RPMI7951 (cell line): ENCODE data around the gene TBX15. TPM values are rescaled to one million over a fixed set of nuclear protein-coding genes. Genes with fewer than 3 reads are reported as not detected.
"Not testable (repeated sequence)": the region's sequence is repeated elsewhere in the genome, so short reads cannot be mapped to it uniquely, and the experiment has no call there.

ENCODE experiments used
- DNase-seq: peaks from one replicate; pipeline ENCODE4 v3.0.0-alpha.2; 2012; ENCODE audit warnings: low read depth
- total RNA-seq: library from RNA; depleted of rRNA; stranded (reverse); fragments of >200 nt; shearing (Covaris generic); gene quantifications from 2 replicates; pipeline ENCODE4 v1.2.3, GENCODE V29; 2014

Gene TBX15
- total RNA-seq, 1 experiment from 2014 or later: 0.24 TPM

- no peak for DNase-seq
Observed at GRCh38 chr1:118927427-118928187, 60.5 kb downstream of the TBX15 start.

DNA sequence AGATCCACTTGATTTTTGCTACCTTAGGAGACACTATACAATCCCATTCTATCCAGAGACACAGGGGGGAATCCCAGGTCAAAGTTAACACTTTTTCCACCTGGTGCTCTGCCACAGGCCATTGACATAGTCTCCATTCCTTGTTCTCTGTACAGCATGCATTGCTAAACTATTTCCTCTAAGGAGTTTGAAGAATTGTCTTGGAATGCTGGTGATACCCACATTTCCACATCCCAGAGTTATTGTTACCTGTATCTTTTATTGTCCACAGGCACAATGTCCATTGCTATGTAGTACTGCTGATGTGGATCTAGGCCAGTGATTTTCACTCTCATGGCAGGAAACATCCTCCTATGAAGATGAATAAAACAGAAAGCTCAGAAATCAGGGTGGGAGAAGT, 61.9 kb downstream of the TBX15 start:
- no peak for DNase-seq

- DNase-seq: no peak
Observed at GRCh38 chr1:118925651-118926050, 62.5 kb downstream of the TBX15 start.

- DNase-seq: no peak
Observed at GRCh38 chr1:118923319-118923718, 64.8 kb downstream of the TBX15 start.

DNA sequence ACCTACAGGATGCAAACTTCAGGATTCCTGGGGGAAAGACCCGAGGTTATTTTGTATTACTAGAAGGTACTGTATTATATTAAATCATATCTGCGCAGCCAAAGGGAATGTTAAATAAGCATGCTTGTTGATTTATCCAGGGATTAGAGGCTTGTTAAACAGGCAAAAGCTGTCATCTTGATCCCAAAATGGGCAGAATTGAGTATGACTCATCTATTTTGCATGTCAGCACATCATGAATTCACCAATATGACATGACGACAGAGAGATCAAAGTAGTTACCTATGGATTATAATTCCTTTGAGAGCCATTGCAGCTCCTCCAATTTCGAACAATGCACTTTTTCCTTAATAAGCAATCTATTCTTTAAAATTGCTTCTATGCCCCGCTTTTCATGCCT, 66.1 kb downstream of the TBX15 start:
- DNase-seq: no peak

DNA sequence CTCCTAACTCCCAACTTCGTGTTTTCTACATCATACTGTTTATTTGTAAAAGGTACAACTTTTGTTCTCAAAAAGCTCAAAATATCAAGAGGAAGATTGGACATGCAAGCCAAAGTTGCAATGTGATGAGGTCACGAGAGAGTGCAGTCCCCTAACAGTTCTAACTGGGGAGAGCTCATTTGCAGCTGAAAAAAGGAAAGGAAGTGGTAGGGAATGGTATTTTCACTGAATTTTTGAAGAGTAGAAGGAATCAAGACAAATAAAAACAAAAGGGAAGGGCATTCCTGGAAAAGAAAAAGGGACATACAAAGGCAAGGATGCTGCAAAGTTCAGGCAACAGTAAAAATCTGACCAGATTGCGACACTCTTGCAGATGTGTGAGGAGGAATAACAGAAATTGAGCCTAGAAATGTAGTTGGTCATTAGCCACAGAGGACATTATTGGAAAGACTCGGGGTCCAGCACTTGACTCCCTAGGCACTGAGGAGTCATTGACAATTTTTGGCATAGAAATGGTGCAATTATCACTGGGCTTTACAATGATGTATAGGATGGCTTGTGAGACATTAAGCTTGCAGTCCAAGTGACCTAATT, 67.9 kb downstream of the TBX15 start:
- no peak for DNase-seq

DNA sequence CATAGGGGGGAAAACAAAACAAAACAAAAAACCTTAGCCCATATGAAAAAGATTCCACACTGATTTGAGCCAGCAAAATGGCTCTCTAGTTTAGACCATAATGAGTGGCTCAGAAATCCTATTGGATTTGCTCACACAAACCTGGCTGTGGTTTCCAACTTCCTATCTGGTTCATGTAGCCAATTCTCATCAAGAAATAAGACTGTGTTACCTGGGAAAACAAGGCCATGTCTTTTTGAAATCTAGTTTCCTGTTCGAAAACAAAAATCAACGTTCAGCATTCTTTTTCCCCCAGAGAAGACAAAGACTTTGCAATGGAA, 69.2 kb downstream of the TBX15 start:
- DNase-seq: no peak

DNA sequence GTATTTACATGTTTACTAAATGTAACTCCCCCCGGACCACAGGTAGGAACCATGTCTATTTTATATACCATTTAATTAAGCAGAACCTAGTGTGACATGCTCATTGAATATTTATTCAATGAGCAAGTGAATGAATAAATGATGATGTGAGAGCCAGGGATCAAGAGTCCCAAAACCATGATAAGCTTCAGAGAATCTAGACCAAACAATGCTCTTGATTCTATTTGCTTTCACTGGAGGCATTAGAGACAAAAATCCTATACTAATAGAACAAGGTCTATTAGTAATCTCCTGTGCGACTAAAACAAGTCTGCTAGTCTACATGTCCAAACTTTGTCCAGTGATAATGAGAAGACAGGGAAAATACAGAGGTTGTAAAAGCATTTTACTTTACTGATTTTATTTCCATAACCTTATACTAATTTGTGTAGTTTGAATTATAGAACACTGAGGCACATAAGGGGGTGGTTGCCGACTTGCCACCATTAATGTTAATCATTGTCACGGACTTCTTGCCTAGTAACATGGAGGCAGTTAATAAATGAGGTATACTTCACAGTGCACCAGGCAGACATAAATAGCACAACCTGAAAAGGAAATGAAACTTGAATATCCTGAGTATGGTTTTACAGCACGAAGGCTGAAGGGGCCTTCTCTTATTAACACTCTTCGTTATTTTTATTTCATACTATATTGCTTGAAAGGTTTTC, 69.8 kb downstream of the TBX15 start:
- DNase-seq: no peak

GRCh38 chr1:118916346-118916745, 71.8 kb downstream of the TBX15 start:
- not testable (repeated sequence) for DNase-seq

DNA sequence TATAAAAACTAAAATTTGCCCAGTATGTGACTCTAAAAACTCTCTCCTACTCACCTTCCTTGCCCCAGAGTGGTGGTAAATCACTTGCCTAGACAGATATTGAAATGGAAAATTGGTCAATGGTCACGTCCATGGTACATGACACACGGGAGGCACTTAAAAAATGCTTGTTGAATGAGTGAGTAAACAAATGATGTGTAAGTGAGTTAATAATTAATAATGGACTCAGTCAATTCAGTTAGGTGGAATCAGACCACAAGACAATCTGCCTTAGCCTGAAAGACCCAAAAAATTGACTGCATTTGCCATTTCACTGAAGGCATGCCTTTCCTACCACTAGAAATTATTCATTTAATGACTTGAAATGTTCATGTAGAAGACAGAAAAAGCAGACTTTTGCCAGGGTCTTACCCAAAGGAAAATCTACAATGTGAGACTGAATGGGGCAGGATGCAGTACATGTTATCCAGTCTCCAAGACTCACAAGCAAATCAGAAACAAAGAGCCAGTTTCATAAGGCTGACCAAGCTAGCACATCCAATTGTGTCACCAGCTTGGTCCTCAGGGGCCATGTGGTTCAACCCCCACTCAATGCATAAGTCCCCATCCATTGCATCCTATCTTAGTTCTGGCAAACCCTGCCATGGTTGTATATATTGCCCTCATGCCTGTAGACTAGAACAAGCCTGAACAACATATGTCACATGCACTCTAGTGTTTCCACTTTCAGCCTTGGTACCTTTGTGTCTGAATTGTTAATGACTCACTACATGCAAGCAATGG, 73.6 kb downstream of the TBX15 start:
- no peak for DNase-seq

DNA sequence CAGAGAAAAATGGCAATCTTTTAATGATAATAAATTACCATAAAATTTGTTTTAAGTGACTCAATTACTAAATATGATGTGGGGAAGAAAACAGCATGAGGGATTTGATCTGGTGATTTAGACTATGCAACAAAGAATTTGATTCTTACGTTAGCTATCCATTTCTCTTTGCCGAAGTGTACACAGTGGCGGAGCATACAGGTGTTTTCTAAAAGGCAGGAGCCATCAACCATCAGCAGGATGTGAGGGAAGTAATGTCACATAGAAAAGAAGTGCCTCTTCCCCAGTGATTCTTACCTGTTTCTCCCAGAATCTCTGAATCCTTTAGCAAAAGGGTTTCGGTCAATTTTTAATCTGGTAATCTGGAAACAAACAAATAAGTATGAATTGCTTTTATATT, 74.3 kb downstream of the TBX15 start:
- no peak for DNase-seq

GRCh38 chr1:118912574-118912973, 75.6 kb downstream of the TBX15 start:
- no peak for DNase-seq

DNA sequence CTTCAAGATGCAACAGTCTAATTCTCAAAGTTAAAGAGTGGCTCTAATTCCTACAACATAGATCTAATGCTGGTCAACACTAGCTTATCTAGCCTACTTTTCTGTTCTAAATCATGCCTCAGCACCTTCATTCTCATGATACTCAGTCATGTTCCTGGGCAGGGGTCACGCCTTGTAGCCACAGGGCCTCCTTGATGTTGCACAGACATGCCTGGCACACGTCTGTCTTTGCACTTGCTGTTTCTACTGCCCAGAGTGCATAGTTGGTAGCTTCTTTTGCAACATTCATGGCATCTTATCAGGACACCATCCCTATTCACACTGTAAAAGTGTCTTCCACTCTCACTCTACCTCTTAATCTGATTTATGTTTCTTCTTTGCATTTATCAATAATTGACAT, 76.6 kb downstream of the TBX15 start:
- DNase-seq: no peak

DNA sequence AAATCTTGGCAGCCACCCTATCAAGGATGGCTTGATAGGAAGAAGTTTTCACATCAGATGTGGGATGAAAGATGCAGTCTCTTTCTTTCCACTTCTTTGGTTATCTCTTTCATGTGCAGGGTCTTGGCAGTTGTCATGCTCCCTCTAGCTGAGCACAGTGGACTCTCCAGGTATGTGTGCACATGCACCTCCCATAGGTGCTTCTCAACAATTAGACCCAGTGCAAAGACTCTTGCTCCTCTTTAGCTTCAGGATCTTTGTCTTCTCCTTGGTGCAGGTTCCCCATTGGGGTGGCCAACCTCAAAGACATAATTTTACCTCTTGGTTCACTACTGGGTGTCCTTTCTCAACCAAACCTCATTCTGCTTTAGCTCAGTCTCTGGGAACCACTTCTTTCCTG, 80.7 kb downstream of the TBX15 start:
- no peak for DNase-seq

- no peak for DNase-seq
Observed at GRCh38 chr1:118905671-118906070, 82.5 kb downstream of the TBX15 start.

- no peak for DNase-seq
Observed at GRCh38 chr1:118905196-118905595, 82.9 kb downstream of the TBX15 start.

DNA sequence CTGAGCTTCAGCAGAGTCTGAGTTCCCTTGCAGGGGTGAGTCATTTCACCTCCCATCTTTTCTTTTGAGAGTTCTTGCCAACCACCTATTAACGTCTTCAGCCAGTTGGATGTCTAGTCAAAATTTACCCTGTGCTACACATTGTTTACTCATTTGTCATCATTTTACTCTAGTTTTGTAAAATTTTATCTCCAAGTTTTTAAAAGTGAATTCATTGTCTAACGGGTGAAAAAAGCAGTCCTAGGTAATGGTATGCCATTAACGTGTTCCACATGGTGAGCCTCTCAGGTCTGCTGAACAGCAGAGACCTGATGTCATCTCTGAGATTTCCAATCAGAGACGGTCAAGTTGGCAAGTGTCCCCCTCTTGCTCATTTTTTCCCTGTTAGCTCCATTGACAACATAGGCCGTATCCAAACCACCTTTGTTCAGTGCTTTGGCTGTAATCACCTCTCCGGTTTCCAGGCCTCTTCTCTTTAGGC, 85.4 kb downstream of the TBX15 start:
- no peak for DNase-seq

DNA sequence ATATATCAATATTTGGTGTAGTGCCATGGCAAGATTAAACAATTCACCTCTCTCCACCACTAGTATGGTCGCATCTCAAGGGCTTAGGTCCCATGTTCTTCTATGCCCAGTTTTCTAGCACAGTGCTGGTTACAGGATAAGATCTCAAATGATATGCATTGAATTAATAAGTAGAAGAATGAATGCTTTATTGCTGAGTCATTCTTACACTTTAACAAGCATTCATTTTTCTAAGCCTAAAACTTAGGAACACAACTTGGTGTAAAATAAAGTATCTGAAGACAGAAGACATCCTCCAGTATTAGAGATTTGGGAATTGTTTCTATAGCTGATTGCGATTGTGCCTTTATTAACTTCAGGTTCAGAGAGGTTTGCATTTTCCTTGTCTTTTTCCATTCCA, 85.8 kb downstream of the TBX15 start:
- no peak for DNase-seq

GRCh38 chr1:118900643-118901440, 87.3 kb downstream of the TBX15 start:
- no peak for DNase-seq

GRCh38 chr1:118899340-118899739, 88.8 kb downstream of the TBX15 start:
- DNase-seq: no peak

DNA sequence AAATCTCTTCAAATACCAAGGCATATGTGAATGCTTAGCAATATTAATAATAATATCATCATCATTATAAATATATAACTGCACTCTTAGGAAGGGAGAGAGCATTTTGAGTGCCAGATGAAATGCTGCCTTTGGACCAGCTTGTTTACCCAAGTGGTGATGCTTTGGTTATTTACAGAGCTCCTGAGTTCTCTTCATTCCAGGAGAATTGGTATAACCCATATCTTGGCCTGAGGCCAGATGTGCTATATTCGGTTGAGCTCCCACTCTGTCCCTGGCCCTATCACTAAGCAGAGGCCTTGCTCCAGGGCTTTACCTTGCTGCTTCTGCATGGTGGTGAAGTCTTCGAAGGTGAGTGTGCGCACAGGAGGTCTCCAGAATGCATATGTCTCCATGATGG, 89.4 kb downstream of the TBX15 start:
- no peak for DNase-seq
